DND-41 (cell line): ENCODE results near the gene TMEM209.

Experiments
- EZH2 ChIP-seq: IDR thresholded peaks from 3 replicates; pipeline ENCODE4 v1.6.1; 2012; ENCODE audit warnings: borderline replicate concordance, low read depth, mild to moderate bottlenecking, moderate library complexity, low read length, inconsistent platforms; ENCODE audit not compliant: severe bottlenecking
- TF ChIP-seq, protein P1 (sequence below): IDR thresholded peaks from 2 replicates; pipeline ENCODE4 v1.5.1; 2012; ENCODE audit warnings: borderline replicate concordance, low read length, moderate library complexity, mild to moderate bottlenecking; ENCODE audit not compliant: poor library complexity, severe bottlenecking; ENCODE audit errors: extremely low read depth

DNA sequence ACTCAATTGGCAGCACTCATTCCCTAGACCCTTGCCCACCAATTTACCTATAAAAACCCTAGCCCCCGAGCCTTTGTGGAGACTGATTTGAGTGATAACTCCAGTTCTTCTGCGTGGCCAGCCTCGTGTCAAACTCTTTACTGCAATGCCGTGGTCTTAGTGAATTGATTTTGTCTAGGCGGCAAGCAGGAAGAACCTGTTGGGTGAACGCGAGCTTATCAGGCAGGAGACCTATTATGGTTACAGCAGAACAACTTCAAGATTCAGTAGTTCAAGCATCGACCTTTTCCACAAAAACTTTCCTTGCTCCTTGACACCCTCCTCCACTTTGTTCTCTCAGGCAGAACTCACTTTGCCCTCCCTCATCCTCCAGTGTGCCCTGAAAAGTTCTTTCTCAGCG, 14.7 kb upstream of the TMEM209 start:
- TF ChIP-seq EZH2: no peak
- TF ChIP-seq, protein P1, sequence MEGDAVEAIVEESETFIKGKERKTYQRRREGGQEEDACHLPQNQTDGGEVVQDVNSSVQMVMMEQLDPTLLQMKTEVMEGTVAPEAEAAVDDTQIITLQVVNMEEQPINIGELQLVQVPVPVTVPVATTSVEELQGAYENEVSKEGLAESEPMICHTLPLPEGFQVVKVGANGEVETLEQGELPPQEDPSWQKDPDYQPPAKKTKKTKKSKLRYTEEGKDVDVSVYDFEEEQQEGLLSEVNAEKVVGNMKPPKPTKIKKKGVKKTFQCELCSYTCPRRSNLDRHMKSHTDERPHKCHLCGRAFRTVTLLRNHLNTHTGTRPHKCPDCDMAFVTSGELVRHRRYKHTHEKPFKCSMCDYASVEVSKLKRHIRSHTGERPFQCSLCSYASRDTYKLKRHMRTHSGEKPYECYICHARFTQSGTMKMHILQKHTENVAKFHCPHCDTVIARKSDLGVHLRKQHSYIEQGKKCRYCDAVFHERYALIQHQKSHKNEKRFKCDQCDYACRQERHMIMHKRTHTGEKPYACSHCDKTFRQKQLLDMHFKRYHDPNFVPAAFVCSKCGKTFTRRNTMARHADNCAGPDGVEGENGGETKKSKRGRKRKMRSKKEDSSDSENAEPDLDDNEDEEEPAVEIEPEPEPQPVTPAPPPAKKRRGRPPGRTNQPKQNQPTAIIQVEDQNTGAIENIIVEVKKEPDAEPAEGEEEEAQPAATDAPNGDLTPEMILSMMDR: no peak
